ENCODE data around the gene DTL. TPM values are rescaled to one million over a fixed set of nuclear protein-coding genes. Genes with fewer than 3 reads are reported as not detected.

DTL gene
- total and polyA plus RNA-seq, 2 donors from 2014 or later, result 2.0 TPM; not detected in 1

DNA sequence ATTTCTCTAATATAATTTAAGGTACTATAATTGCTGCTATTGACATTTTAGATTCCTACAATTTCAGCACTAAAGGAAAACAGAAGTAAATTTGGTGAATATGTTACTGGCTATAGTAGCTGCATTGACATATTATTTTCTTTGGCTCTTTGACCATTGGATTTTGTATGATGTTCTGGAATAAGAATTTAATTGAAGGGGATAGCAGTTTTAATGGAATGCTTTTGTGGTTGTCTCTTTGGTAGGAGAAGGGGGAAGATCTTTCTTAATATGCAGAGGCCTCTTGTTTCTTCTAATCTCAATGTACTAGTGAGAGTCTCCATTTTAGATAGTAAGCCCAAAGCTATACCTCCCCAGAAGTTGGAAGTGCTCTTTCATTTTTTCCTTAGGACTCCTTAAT is 6.9 kb downstream of the DTL start:
- intact Hi-C loops (cut with DNase I), result no loop called here

DNA sequence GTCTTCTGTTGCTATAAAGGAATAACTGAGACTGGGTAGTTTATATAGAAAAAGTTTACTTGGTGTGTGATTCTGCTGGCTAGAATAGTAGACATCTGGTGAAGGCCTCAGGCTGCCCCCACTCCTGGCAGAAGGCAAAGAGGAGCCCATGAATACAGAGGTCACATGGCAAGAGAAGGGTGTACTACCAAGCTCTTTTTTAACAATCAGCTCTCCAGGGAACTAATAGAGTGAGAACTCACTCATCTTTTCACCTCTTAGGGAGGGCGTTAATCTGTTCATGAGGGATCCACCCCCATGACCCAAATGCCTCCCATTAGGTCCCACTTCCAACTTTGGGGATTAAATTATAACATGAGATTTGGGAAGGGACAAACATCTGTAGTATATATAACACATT is 9.3 kb downstream of the DTL start:
- H3K27me3 ChIP-seq (ENCODE audit: control insufficient read depth, insufficient read depth, low read length), result no peaks in the 10 kb centered on the region
- no peak for FAIRE-seq
- H3K9ac ChIP-seq (ENCODE audit: low read length in 3 of 3), result no peak overlapping the region
- TF ChIP-seq, protein P1, sequence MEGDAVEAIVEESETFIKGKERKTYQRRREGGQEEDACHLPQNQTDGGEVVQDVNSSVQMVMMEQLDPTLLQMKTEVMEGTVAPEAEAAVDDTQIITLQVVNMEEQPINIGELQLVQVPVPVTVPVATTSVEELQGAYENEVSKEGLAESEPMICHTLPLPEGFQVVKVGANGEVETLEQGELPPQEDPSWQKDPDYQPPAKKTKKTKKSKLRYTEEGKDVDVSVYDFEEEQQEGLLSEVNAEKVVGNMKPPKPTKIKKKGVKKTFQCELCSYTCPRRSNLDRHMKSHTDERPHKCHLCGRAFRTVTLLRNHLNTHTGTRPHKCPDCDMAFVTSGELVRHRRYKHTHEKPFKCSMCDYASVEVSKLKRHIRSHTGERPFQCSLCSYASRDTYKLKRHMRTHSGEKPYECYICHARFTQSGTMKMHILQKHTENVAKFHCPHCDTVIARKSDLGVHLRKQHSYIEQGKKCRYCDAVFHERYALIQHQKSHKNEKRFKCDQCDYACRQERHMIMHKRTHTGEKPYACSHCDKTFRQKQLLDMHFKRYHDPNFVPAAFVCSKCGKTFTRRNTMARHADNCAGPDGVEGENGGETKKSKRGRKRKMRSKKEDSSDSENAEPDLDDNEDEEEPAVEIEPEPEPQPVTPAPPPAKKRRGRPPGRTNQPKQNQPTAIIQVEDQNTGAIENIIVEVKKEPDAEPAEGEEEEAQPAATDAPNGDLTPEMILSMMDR (IDR thresholded peaks at IDR 0.05; ENCODE audit: borderline replicate concordance, extremely low read depth, insufficient read depth), result no peak
- H3K36me3 ChIP-seq (ENCODE audit: control insufficient read depth in 2 of 3, insufficient read depth in 3 of 3, low read length in 3 of 3), result no peaks in the 10 kb centered on the region
- no peaks in the 10 kb centered on the region for H3K9me3 ChIP-seq (ENCODE audit: control insufficient read depth in 2 of 3, insufficient read depth in 1 of 3, low read length in 3 of 3)
- H3K4me3 ChIP-seq (ENCODE audit: low read length in 3 of 3), result no peak overlapping the region
- DNase-seq, result no peak
- no peaks in the 10 kb centered on the region for H3K4me1 ChIP-seq (ENCODE audit: control insufficient read depth in 2 of 3, insufficient read depth in 2 of 3, low read depth in 1 of 3, low read length in 3 of 3)
- intact Hi-C loops (cut with DNase I), result no loop called here
- no peak overlapping the region for H3K27ac ChIP-seq (ENCODE audit: low read depth in 2 of 2, low read length in 2 of 2)

More for the DNA sequence above, 6.9 kb downstream of the DTL start:
- Histone ChIP-seq H3K27ac (ENCODE audit: low read depth in 2 of 2, low read length in 2 of 2) (no peak overlapping the region), H3K27me3 (ENCODE audit: control insufficient read depth, insufficient read depth, low read length) (no peaks in the 10 kb centered on the region), H3K9ac (ENCODE audit: low read length in 3 of 3) (no peak overlapping the region), H3K9me3 (ENCODE audit: control insufficient read depth in 2 of 3, insufficient read depth in 1 of 3, low read length in 3 of 3) (no peaks in the 10 kb centered on the region), H3K36me3 (ENCODE audit: control insufficient read depth in 2 of 3, insufficient read depth in 3 of 3, low read length in 3 of 3) (no peaks in the 10 kb centered on the region), H3K4me3 (ENCODE audit: low read length in 3 of 3) (no peak overlapping the region), H3K4me1 (ENCODE audit: control insufficient read depth in 2 of 3, insufficient read depth in 2 of 3, low read depth in 1 of 3, low read length in 3 of 3) (no peaks in the 10 kb centered on the region)
- DNase-seq, result no peak
- no peak for FAIRE-seq
- TF ChIP-seq, protein P1 (IDR thresholded peaks at IDR 0.05; ENCODE audit: borderline replicate concordance, extremely low read depth, insufficient read depth), result no peak

GRCh38 chr1:212045981-212046380 is 10.4 kb downstream of the DTL start:
- DNase-seq (no peak), FAIRE-seq (no peak)
- TF ChIP-seq, protein P1 (IDR thresholded peaks at IDR 0.05; ENCODE audit: borderline replicate concordance, extremely low read depth, insufficient read depth), result no peak
- Histone ChIP-seq H3K4me1 (ENCODE audit: control insufficient read depth in 2 of 3, insufficient read depth in 2 of 3, low read depth in 1 of 3, low read length in 3 of 3) (no peaks in the 10 kb centered on the region), H3K9me3 (ENCODE audit: control insufficient read depth in 2 of 3, insufficient read depth in 1 of 3, low read length in 3 of 3) (no peaks in the 10 kb centered on the region), H3K27ac (ENCODE audit: low read depth in 2 of 2, low read length in 2 of 2) (no peak overlapping the region), H3K4me3 (ENCODE audit: low read length in 3 of 3) (no peak overlapping the region), H3K27me3 (ENCODE audit: control insufficient read depth, insufficient read depth, low read length) (no peaks in the 10 kb centered on the region), H3K9ac (ENCODE audit: low read length in 3 of 3) (no peak overlapping the region), H3K36me3 (ENCODE audit: control insufficient read depth in 2 of 3, insufficient read depth in 3 of 3, low read length in 3 of 3) (no peaks in the 10 kb centered on the region)
- intact Hi-C loops (cut with DNase I), result no loop called here

GRCh38 chr1:212053993-212054392 is 18.4 kb downstream of the DTL start:
- no peak overlapping the region for H3K27ac ChIP-seq (ENCODE audit: low read depth in 2 of 2, low read length in 2 of 2)

More at GRCh38 chr1:212053993-212054392, 18.4 kb downstream of the DTL start:
- DNase-seq, result no peak
- Histone ChIP-seq H3K4me3 (ENCODE audit: low read length in 3 of 3) (no peak overlapping the region), H3K36me3 (ENCODE audit: control insufficient read depth in 2 of 3, insufficient read depth in 3 of 3, low read length in 3 of 3) (peaks cover 0 to 3% (median 0%) of the 10 kb centered on the region in 3 donors), H3K4me1 (ENCODE audit: control insufficient read depth in 2 of 3, insufficient read depth in 2 of 3, low read depth in 1 of 3, low read length in 3 of 3) (no peaks in the 10 kb centered on the region), H3K9ac (ENCODE audit: low read length in 3 of 3) (no peak overlapping the region), H3K27me3 (ENCODE audit: control insufficient read depth, insufficient read depth, low read length) (no peaks in the 10 kb centered on the region), H3K9me3 (ENCODE audit: control insufficient read depth in 2 of 3, insufficient read depth in 1 of 3, low read length in 3 of 3) (no peaks in the 10 kb centered on the region)
- FAIRE-seq, result no peak
- TF ChIP-seq, protein P1 (IDR thresholded peaks at IDR 0.05; ENCODE audit: borderline replicate concordance, extremely low read depth, insufficient read depth), result no peak
- intact Hi-C loops (cut with DNase I), result no loop called here

Data from kidney (tissue), 14 donors.